Endothelial cell of umbilical vein (primary cell): ENCODE measurements around the gene RASL10A.

Experiments
- EZH2 ChIP-seq: IDR thresholded peaks from 2 replicates; pipeline ENCODE4 v1.6.1; 2012; ENCODE audit warnings: borderline replicate concordance, low read depth, mild to moderate bottlenecking, moderate library complexity, low read length, inconsistent platforms; ENCODE audit not compliant: severe bottlenecking
- GATA2 ChIP-seq: IDR thresholded peaks from 2 replicates; pipeline ENCODE4 v1.7.0; 2011; ENCODE audit warnings: low read depth, mild to moderate bottlenecking, moderate library complexity, mixed read lengths, low read length; ENCODE audit not compliant: insufficient read length, insufficient read depth
- JUN ChIP-seq: IDR thresholded peaks from 2 replicates; pipeline ENCODE4 v1.6.1; 2011; ENCODE audit warnings: borderline replicate concordance, low read depth; ENCODE audit not compliant: insufficient read length, insufficient read depth
- MYC ChIP-seq: IDR thresholded peaks from one replicate; pipeline ENCODE4 v1.6.1; 2011; ENCODE audit warnings: mild to moderate bottlenecking, low read depth, low read length
- POLR2A ChIP-seq: IDR thresholded peaks from 2 replicates; pipeline ENCODE4 v1.6.1; 2012; ENCODE audit warnings: low read depth, mild to moderate bottlenecking, control low read depth, low read length
- POLR2AphosphoS5 ChIP-seq: IDR thresholded peaks from 2 replicates; pipeline ENCODE4 v1.6.1; 2012; ENCODE audit warnings: low read depth, mild to moderate bottlenecking, control low read depth, low read length, moderate library complexity; ENCODE audit not compliant: insufficient read depth
- TF ChIP-seq, protein P1 (sequence below), 2 donors: IDR thresholded peaks; 1 replicate in 1 of 2; 2 replicates in 1 of 2; pipeline ENCODE4 v1.5.1; 2011; ENCODE audit warnings: low read length in 2 of 2, mild to moderate bottlenecking in 2 of 2, moderate library complexity in 2 of 2, control low read depth in 1 of 2, inconsistent platforms in 1 of 2, low read depth in 1 of 2; ENCODE audit not compliant: insufficient read depth in 1 of 2; ENCODE audit errors: extremely low read depth in 1 of 2
- TF ChIP-seq, protein P2 (sequence below): IDR thresholded peaks from 2 replicates; pipeline ENCODE4 v1.6.1; 2011; ENCODE audit not compliant: insufficient read depth, insufficient read length

DNA sequence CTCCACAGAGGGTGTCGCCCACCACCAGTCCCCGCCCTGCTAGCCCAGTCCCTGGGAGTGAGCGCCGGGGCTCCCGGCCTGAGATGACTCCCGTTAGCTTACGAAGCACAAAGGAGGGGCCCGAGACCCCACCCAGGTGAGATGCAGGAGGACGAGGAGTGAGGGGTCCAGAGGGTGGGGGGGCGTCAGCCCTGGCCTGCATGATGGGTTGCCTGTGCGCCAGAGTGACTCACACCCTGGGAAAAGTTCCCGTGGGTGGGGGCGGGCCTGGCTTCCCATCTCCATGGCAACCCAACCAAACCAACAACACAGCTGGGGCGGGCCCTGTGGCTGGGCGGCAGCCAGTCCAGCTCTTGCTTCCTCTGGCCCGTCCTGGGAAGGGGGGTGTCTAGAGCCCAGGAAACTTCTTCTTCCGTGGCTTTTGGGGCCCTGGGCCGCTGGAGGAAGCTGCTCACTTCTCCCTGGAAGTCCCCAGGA, 4.6 kb downstream of the RASL10A start:
- TF ChIP-seq POLR2A: no peak
- TF ChIP-seq, protein P1, sequence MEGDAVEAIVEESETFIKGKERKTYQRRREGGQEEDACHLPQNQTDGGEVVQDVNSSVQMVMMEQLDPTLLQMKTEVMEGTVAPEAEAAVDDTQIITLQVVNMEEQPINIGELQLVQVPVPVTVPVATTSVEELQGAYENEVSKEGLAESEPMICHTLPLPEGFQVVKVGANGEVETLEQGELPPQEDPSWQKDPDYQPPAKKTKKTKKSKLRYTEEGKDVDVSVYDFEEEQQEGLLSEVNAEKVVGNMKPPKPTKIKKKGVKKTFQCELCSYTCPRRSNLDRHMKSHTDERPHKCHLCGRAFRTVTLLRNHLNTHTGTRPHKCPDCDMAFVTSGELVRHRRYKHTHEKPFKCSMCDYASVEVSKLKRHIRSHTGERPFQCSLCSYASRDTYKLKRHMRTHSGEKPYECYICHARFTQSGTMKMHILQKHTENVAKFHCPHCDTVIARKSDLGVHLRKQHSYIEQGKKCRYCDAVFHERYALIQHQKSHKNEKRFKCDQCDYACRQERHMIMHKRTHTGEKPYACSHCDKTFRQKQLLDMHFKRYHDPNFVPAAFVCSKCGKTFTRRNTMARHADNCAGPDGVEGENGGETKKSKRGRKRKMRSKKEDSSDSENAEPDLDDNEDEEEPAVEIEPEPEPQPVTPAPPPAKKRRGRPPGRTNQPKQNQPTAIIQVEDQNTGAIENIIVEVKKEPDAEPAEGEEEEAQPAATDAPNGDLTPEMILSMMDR (IDR thresholded peaks at IDR 0.05; ENCODE audit: extremely low read depth in 1 of 2, insufficient read depth in 1 of 2, low read depth in 1 of 2, low read length in 2 of 2): no peak
- no peak for TF ChIP-seq MYC
- peak; percentile 72 for TF ChIP-seq JUN
- peak; percentile 50 for TF ChIP-seq POLR2AphosphoS5
- TF ChIP-seq, protein P2, sequence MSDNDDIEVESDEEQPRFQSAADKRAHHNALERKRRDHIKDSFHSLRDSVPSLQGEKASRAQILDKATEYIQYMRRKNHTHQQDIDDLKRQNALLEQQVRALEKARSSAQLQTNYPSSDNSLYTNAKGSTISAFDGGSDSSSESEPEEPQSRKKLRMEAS: no peak
- no peak for TF ChIP-seq GATA2
- TF ChIP-seq EZH2: no peak
